Hepatocyte (in vitro differentiated cells): ENCODE data around the gene UROC1. TPM values are rescaled to one million over a fixed set of nuclear protein-coding genes. Genes with fewer than 3 reads are reported as not detected.

Experiments used
- DNase-seq: peaks from one replicate; pipeline ENCODE4 v3.0.0-alpha.2; 2016; ENCODE audit warnings: low spot score
- H2AFZ ChIP-seq: fragments of 200-600 bp; sonication (generic); 2 replicates; pipeline ENCODE4 v1.6.0; 2016; ENCODE audit warnings: antibody characterized with exemption, mild to moderate bottlenecking
- H3K27ac ChIP-seq: fragments of 200-600 bp; sonication (generic); 2 replicates; pipeline ENCODE4 v1.5.1; 2016; ENCODE audit warnings: mild to moderate bottlenecking
- H3K27me3 ChIP-seq: fragments of 200-600 bp; sonication (generic); 2 replicates; pipeline ENCODE4 v1.6.1; 2016
- H3K36me3 ChIP-seq: fragments of 200-600 bp; sonication (generic); replicated peaks from 2 replicates; pipeline ENCODE4 v1.5.1; 2016; ENCODE audit warnings: low read depth; ENCODE audit not compliant: insufficient read depth
- H3K4me1 ChIP-seq: fragments of 200-600 bp; sonication (generic); 2 replicates; pipeline ENCODE4 v1.5.1; 2016; ENCODE audit warnings: mild to moderate bottlenecking, moderate library complexity; ENCODE audit not compliant: insufficient read depth
- H3K4me2 ChIP-seq: fragments of 200-600 bp; sonication (generic); 2 replicates; pipeline ENCODE4 v1.6.0; 2016
- H3K4me3 ChIP-seq: fragments of 200-600 bp; sonication (generic); 2 replicates; pipeline ENCODE4 v1.5.1; 2016; ENCODE audit warnings: mild to moderate bottlenecking
- H3K79me2 ChIP-seq: fragments of 200-600 bp; sonication (generic); 2 replicates; pipeline ENCODE4 v1.6.0; 2017; ENCODE audit warnings: mild to moderate bottlenecking
- H3K9me2 ChIP-seq: fragments of 200-600 bp; sonication (generic); replicated peaks from 2 replicates; pipeline ENCODE4 v1.6.0; 2017; ENCODE audit warnings: mild to moderate bottlenecking; ENCODE audit not compliant: insufficient read depth
- H3K9me3 ChIP-seq: fragments of 200-600 bp; sonication (generic); 2 replicates; pipeline ENCODE4 v1.5.1; 2016; ENCODE audit warnings: low read depth, mild to moderate bottlenecking
- H4K20me1 ChIP-seq: fragments of 200-600 bp; sonication (generic); 2 replicates; pipeline ENCODE4 v1.6.0; 2016; ENCODE audit warnings: mild to moderate bottlenecking; ENCODE audit not compliant: insufficient read depth, poor library complexity, severe bottlenecking
- CTCF ChIP-seq: fragments of 200-600 bp; sonication (generic); IDR thresholded peaks from 2 replicates; pipeline ENCODE4 v1.5.1; 2016; ENCODE audit warnings: antibody characterized with exemption, mild to moderate bottlenecking; ENCODE audit not compliant: poor library complexity
- EZH2 ChIP-seq: fragments of 200-600 bp; sonication (generic); IDR thresholded peaks from 2 replicates; pipeline ENCODE4 v1.6.1; 2016; ENCODE audit warnings: antibody characterized with exemption, mild to moderate bottlenecking, borderline replicate concordance
- EZH2phosphoT487 ChIP-seq: fragments of 200-600 bp; sonication (generic); IDR thresholded peaks from one replicate; pipeline ENCODE4 v1.6.1; 2018; ENCODE audit warnings: antibody characterized with exemption, mild to moderate bottlenecking, low read depth, moderate library complexity; ENCODE audit not compliant: unreplicated experiment, severe bottlenecking
- WGBS: methylation state at CpG from one replicate; pipeline ENCODE4 v1.1.6; 2016; ENCODE audit warnings: low lambda C conversion rate; ENCODE audit errors: missing lambda C conversion rate; 5-methylcytosine and 5-hydroxymethylcytosine counted together
- polyA plus RNA-seq: library from polyadenylated mRNA; unstranded; fragments of >200 nt; fragmentation: Nextera tagmentation; extraction: Ambion mirVana; gene quantifications from 2 replicates; pipeline ENCODE4 v1.2.1, GENCODE V29; 2016
- total RNA-seq: library from RNA; depleted of rRNA; stranded (reverse); fragments of >200 nt; gene quantifications from 2 replicates; pipeline ENCODE4 v1.2.3, GENCODE V29; 2014

The UROC1 gene
- total and polyA plus RNA-seq, 2 experiments from 2014 or later, result 2.3 to 4.2 TPM

DNA sequence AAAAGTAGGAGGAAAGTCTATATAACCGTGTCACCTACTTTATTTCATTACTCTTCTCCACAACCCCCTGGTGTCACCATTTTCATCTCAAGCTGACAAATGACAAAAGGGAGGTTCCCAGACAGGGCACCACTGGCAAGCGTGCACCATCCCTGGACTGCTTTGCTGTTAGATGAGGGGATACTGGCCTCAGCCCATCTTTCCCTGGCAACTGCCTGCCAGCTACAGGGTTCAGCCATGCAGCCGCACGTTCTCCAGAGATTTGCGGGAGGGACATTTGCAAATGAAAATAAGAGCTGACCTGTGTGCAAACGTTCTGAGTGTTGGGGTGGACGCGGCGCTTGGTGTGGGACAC, 660 bp downstream of the UROC1 start:
- no peak overlapping the region for H3K4me2 ChIP-seq
- H3K27ac ChIP-seq, result no peak overlapping the region
- no peak overlapping the region for H3K4me3 ChIP-seq
- no peaks in the 10 kb centered on the region for H3K27me3 ChIP-seq
- no peaks in the 10 kb centered on the region for H3K79me2 ChIP-seq
- H2AFZ ChIP-seq, result no peak overlapping the region
- H3K4me1 ChIP-seq, result no peaks in the 10 kb centered on the region
- H4K20me1 ChIP-seq, result no peaks in the 10 kb centered on the region
- no peak for DNase-seq
- H3K9me2 ChIP-seq, result no peaks in the 10 kb centered on the region
- no peaks in the 10 kb centered on the region for H3K9me3 ChIP-seq
- no peaks in the 10 kb centered on the region for H3K36me3 ChIP-seq
- WGBS, result 83% methylated on average over 9 of the region's 9 CpGs
- no peak for TF ChIP-seq EZH2phosphoT487
- TF ChIP-seq CTCF, result no peak
- no peak for TF ChIP-seq EZH2

GRCh38 chr3:126516152-126516935, 1.2 kb downstream of the UROC1 start:
- TF ChIP-seq EZH2 (no peak), EZH2phosphoT487 (no peak)
- H3K4me1 ChIP-seq, result no peaks in the 10 kb centered on the region
- H3K9me3 ChIP-seq, result no peaks in the 10 kb centered on the region
- H4K20me1 ChIP-seq, result no peaks in the 10 kb centered on the region
- DNase-seq, result no peak
- H3K27me3 ChIP-seq, result no peaks in the 10 kb centered on the region
- H3K36me3 ChIP-seq, result no peaks in the 10 kb centered on the region
- no peak overlapping the region for H3K4me3 ChIP-seq
- 96% methylated on average over 2 of the region's 6 CpGs for WGBS
- H3K4me2 ChIP-seq, result no peak overlapping the region
- no peaks in the 10 kb centered on the region for H3K9me2 ChIP-seq
- no peak overlapping the region for H3K27ac ChIP-seq
- H2AFZ ChIP-seq, result no peak overlapping the region
- no peaks in the 10 kb centered on the region for H3K79me2 ChIP-seq

- no peak for DNase-seq
- Histone ChIP-seq H3K9me2 (no peaks in the 10 kb centered on the region), H3K4me2 (no peak overlapping the region), H3K9me3 (no peaks in the 10 kb centered on the region), H3K27me3 (no peaks in the 10 kb centered on the region), H4K20me1 (no peaks in the 10 kb centered on the region), H3K36me3 (no peaks in the 10 kb centered on the region), H3K79me2 (no peaks in the 10 kb centered on the region), H3K4me1 (no peaks in the 10 kb centered on the region), H2AFZ (no peak overlapping the region), H3K4me3 (no peak overlapping the region), H3K27ac (no peak overlapping the region)
- 93% methylated on average over 6 of the region's 8 CpGs for WGBS
- TF ChIP-seq EZH2 (no peak), CTCF (no peak), EZH2phosphoT487 (no peak)
These were observed 2.4 kb downstream of the UROC1 start for GRCh38 chr3:126515066-126515706.

DNA sequence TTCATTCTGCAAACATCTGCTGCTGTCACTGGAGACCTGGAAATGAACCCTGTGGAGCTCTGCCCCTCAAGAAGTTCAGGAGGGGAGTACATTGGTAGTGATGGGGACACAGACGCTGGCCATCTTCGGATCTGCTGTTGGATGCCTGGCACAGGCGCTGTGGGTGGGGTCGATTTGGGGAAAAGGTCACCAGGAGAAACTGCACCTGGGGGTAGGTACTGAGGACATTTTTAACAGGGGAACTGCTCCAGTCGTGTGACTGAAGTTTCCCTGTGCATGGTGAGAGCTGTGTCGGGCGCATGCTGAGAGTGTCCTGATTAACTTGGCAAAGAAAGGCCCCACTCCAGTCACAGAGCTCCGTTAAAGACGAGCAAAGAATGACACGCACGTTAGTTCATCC, 3.4 kb downstream of the UROC1 start:
- Histone ChIP-seq H3K27ac (no peak overlapping the region), H3K9me2 (no peaks in the 10 kb centered on the region), H3K4me1 (no peaks in the 10 kb centered on the region), H3K4me2 (no peak overlapping the region), H3K9me3 (no peaks in the 10 kb centered on the region), H4K20me1 (no peaks in the 10 kb centered on the region), H2AFZ (no peak overlapping the region), H3K79me2 (no peaks in the 10 kb centered on the region), H3K27me3 (no peaks in the 10 kb centered on the region), H3K4me3 (no peak overlapping the region), H3K36me3 (no peaks in the 10 kb centered on the region)
- WGBS, result 86% methylated on average over 11 of the region's 11 CpGs
- DNase-seq, result no peak
- no peak for TF ChIP-seq CTCF
- no peak for TF ChIP-seq EZH2phosphoT487
- no peak for TF ChIP-seq EZH2
